Fibroblast of lung (primary cell): ENCODE data around the gene EXOC2.

Experiments
- CTCF ChIP-seq, 2 donors: IDR thresholded peaks in 1 of 2; conservative IDR thresholded peaks in 1 of 2; 1 replicate in 1 of 2; 2 replicates in 1 of 2; pipeline ENCODE4 v1.5.1; 2011 to 2012; ENCODE audit warnings: low read length in 2 of 2, control low read depth in 1 of 2, inconsistent platforms in 1 of 2, low read depth in 1 of 2, mild to moderate bottlenecking in 1 of 2
- EZH2 ChIP-seq: IDR thresholded peaks from 2 replicates; pipeline ENCODE4 v1.5.1; 2012; ENCODE audit warnings: low read length, control low read depth, mild to moderate bottlenecking; ENCODE audit errors: missing control alignments

DNA sequence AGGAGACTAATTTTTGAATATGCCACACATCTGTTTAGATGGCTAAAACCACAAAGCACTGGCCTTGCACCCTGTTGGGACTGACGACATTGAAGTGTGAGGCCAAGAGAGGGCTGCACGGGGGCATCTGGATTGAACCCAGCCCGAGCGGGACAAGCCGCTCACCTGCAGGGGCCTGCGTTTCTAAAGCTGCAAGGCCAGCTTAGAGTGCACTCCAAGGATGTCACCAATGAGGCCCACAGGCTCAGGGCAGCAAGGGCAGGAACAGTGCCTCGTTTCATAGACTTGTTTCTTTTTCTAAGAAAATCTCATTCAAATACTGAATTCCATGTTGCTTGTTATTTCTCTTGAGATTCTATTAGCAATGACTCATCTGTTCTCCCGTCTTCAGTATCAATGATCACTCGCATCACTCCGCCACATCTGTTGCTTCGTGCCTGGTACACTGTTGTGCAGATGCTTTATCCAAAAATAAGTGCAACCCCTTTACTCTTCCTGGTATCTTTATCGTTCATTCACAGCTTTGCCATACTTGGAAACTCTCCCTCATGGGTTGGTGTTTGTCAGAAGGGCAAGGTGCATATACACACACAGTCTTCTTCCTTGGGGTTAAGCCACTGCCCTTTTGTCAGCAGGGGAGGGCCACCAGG, 181.3 kb downstream of the EXOC2 start:
- TF ChIP-seq CTCF (conservative IDR thresholded peaks at IDR 0.05 in 1 of 2, IDR thresholded peaks at IDR 0.05 in 1 of 2; ENCODE audit: low read depth in 1 of 2, low read length in 2 of 2) (no peak), EZH2 (no peak)
